Glutamatergic neuron (in vitro differentiated cells): ENCODE data around the gene PTGER1. TPM values are rescaled to one million over a fixed set of nuclear protein-coding genes. Genes with fewer than 3 reads are reported as not detected.

Experiments
- DNase-seq: peaks from one replicate; pipeline ENCODE4 v3.0.0; 2022
- H3K27ac Mint-ChIP-seq: one replicate; pipeline ENCODE4 v1.8.0; 2020; ENCODE audit warnings: mild to moderate bottlenecking, mixed read lengths, inconsistent platforms; ENCODE audit not compliant: unreplicated experiment
- H3K27me3 Mint-ChIP-seq: one replicate; pipeline ENCODE4 v1.8.0; 2020; ENCODE audit warnings: mild to moderate bottlenecking, moderate library complexity, mixed read lengths, inconsistent platforms; ENCODE audit not compliant: unreplicated experiment
- H3K36me3 Mint-ChIP-seq: one replicate; pipeline ENCODE4 v1.8.0; 2020; ENCODE audit warnings: mild to moderate bottlenecking, mixed read lengths, inconsistent platforms; ENCODE audit not compliant: unreplicated experiment
- H3K4me1 Mint-ChIP-seq: one replicate; pipeline ENCODE4 v1.8.0; 2020; ENCODE audit warnings: mild to moderate bottlenecking, low read depth, mixed read lengths, inconsistent platforms; ENCODE audit not compliant: unreplicated experiment
- H3K4me3 Mint-ChIP-seq: one replicate; pipeline ENCODE4 v1.8.0; 2020; ENCODE audit warnings: mild to moderate bottlenecking, mixed read lengths, inconsistent platforms; ENCODE audit not compliant: unreplicated experiment
- H3K9me3 Mint-ChIP-seq: one replicate; pipeline ENCODE4 v1.8.0; 2020; ENCODE audit warnings: mild to moderate bottlenecking, moderate library complexity, mixed read lengths, inconsistent platforms; ENCODE audit not compliant: unreplicated experiment
- CTCF ChIP-seq: fragments of 200-600 bp; sonication (generic); IDR thresholded peaks from one replicate; pipeline ENCODE4 v1.5.0; 2021; ENCODE audit not compliant: partially characterized antibody, unreplicated experiment
- total RNA-seq: library from RNA; stranded (reverse); fragmentation: NEBNext Ultra II Directional; extraction: Animal tissue kit (Norgen Biotek cat#: 25700); gene quantifications from one replicate; pipeline ENCODE4 v1.2.1, GENCODE V29; 2021; ENCODE audit not compliant: unreplicated experiment

PTGER1 gene
- total RNA-seq, 1 donor from 2014 or later: 2.0 TPM

- H3K27me3 Mint-ChIP-seq: peaks cover 9% of the 10 kb centered on the region
- peaks cover 6% of the 10 kb centered on the region for H3K9me3 Mint-ChIP-seq
- no peaks in the 10 kb centered on the region for H3K36me3 Mint-ChIP-seq
- H3K4me3 Mint-ChIP-seq: no peak overlapping the region
- no peak overlapping the region for H3K27ac Mint-ChIP-seq
- no peak for DNase-seq
- H3K4me1 Mint-ChIP-seq: peaks cover 2% of the 10 kb centered on the region
- TF ChIP-seq CTCF: no peak
These were observed 44.4 kb downstream of the PTGER1 start for GRCh38 chr19:14430712-14431111.

GRCh38 chr19:14428882-14429416 is 46.2 kb downstream of the PTGER1 start:
- Mint-ChIP-seq H3K27ac (no peak overlapping the region), H3K4me3 (no peak overlapping the region)

GRCh38 chr19:14427461-14427860 is 47.7 kb downstream of the PTGER1 start:
- Mint-ChIP-seq H3K9me3 (peaks cover 2% of the 10 kb centered on the region), H3K27me3 (peaks cover 4% of the 10 kb centered on the region), H3K4me3 (peak overlapping the region; percentile 14), H3K36me3 (no peaks in the 10 kb centered on the region), H3K27ac (peak overlapping the region; percentile 59), H3K4me1 (no peaks in the 10 kb centered on the region)
- TF ChIP-seq CTCF: no peak
- no peak for DNase-seq

More at GRCh38 chr19:14428882-14429416, 46.2 kb downstream of the PTGER1 start:
- no peak for TF ChIP-seq CTCF
- H3K36me3 Mint-ChIP-seq: no peaks in the 10 kb centered on the region
- peaks cover 7% of the 10 kb centered on the region for H3K27me3 Mint-ChIP-seq
- peaks cover 5% of the 10 kb centered on the region for H3K9me3 Mint-ChIP-seq
- no peaks in the 10 kb centered on the region for H3K4me1 Mint-ChIP-seq
- DNase-seq: no peak

GRCh38 chr19:14425696-14426138 is 49.4 kb downstream of the PTGER1 start:
- H3K27ac Mint-ChIP-seq: no peak overlapping the region

More at GRCh38 chr19:14425696-14426138, 49.4 kb downstream of the PTGER1 start:
- DNase-seq: no peak
- Mint-ChIP-seq H3K4me3 (no peak overlapping the region), H3K4me1 (no peaks in the 10 kb centered on the region), H3K9me3 (no peaks in the 10 kb centered on the region), H3K36me3 (no peaks in the 10 kb centered on the region), H3K27me3 (peaks cover 2% of the 10 kb centered on the region)
- TF ChIP-seq CTCF: no peak

Other genes starting within 250 kb of the PTGER1 start
- 4.0 TPM for gene ADGRE5, start 93.9 kb downstream of the PTGER1 start, total RNA-seq
- gene DDX39A, start 56.0 kb downstream of the PTGER1 start, total RNA-seq: 103 TPM
- 117 TPM for gene PKN1, start 42.0 kb downstream of the PTGER1 start, total RNA-seq
- 53.4 TPM for gene GIPC1, start 20.8 kb upstream of the PTGER1 start, total RNA-seq
- 53.9 TPM for gene DNAJB1, start 43.0 kb upstream of the PTGER1 start, total RNA-seq
- gene TECR, start 54.2 kb upstream of the PTGER1 start, total RNA-seq: 102 TPM
- gene NDUFB7, start 96.7 kb upstream of the PTGER1 start, total RNA-seq: 145 TPM
- gene CLEC17A, start 107.7 kb upstream of the PTGER1 start, total RNA-seq: not detected
- not detected for gene ADGRE3, start 199.5 kb upstream of the PTGER1 start, total RNA-seq
- 32.9 TPM for gene ZNF333, start 214.7 kb upstream of the PTGER1 start, total RNA-seq